ENCODE measurements around the gene TIMM50.

Gene TIMM50

GRCh38 chr19:39502640-39503417, 22.2 kb downstream of the TIMM50 start:
- peak; percentile 96 for DNase-seq

- no peak for DNase-seq
Measured at GRCh38 chr19:39506598-39506943, 25.9 kb downstream of the TIMM50 start.

GRCh38 chr19:39506944-39507714, 26.5 kb downstream of the TIMM50 start:
- DNase-seq: no peak

GRCh38 chr19:39507715-39508364, 27.2 kb downstream of the TIMM50 start:
- DNase-seq: no peak

GRCh38 chr19:39508629-39509028, 28.0 kb downstream of the TIMM50 start:
- DNase-seq: no peak

- DNase-seq: no peak
Measured at GRCh38 chr19:39509233-39509632, 28.6 kb downstream of the TIMM50 start.

GRCh38 chr19:39512988-39513387, 32.4 kb downstream of the TIMM50 start:
- DNase-seq: no peak

- peak; percentile 42 for DNase-seq
Measured at GRCh38 chr19:39514840-39515550, 34.4 kb downstream of the TIMM50 start, which contains the start of gene SELENOV. Gene SELENOV, plus strand, starts transcription at chr19:39515139. Its CDS starts 74 bp downstream, at chr19:39515213.

GRCh38 chr19:39515551-39516191, 35.0 kb downstream of the TIMM50 start:
- no peak for DNase-seq

- DNase-seq: no peak
Measured at GRCh38 chr19:39516270-39516669, 35.6 kb downstream of the TIMM50 start.

- no peak for DNase-seq
Measured at GRCh38 chr19:39517432-39517831, 36.8 kb downstream of the TIMM50 start.

GRCh38 chr19:39518458-39518857, 37.8 kb downstream of the TIMM50 start:
- DNase-seq: no peak

GRCh38 chr19:39518975-39519374, 38.3 kb downstream of the TIMM50 start:
- DNase-seq: no peak

- no peak for DNase-seq
Measured at GRCh38 chr19:39520541-39521484, 40.2 kb downstream of the TIMM50 start.

GRCh38 chr19:39524495-39524894, 43.9 kb downstream of the TIMM50 start:
- DNase-seq: no peak

GRCh38 chr19:39525205-39525604, 44.6 kb downstream of the TIMM50 start:
- no peak for DNase-seq

- no peak for DNase-seq
Measured at GRCh38 chr19:39531834-39532232, 51.2 kb downstream of the TIMM50 start.

- peak; percentile 71 for DNase-seq
Measured at GRCh38 chr19:39532233-39533002, 51.8 kb downstream of the TIMM50 start, which contains the start of gene EID2B. Gene EID2B, minus strand, starts transcription at chr19:39532852. Its CDS starts 50 bp downstream, at chr19:39532802.

GRCh38 chr19:39533003-39533512, 52.4 kb downstream of the TIMM50 start:
- DNase-seq: no peak

GRCh38 chr19:39533791-39534190, 53.2 kb downstream of the TIMM50 start:
- DNase-seq: no peak
